Natural killer cell (primary cell): Measurements from ENCODE around the gene SF3A1. TPM values are rescaled to one million over a fixed set of nuclear protein-coding genes. Genes with fewer than 3 reads are reported as not detected.

Source experiments
- ATAC-seq, 3 donors: fragments of 150-1000 bp in 2 of 3; fragments of 200-7000 bp in 1 of 3; cut with Tn5 transposase; 1 replicate in 1 of 3; 2 replicates in 2 of 3; pipeline ENCODE4 v1.10.0; 2021; ENCODE audit warnings: mild to moderate bottlenecking in 2 of 3, moderate library complexity in 2 of 3
- DNase-seq, 2 donors: peaks; one replicate each; pipeline versions ENCODE4 v3.0.0 to v3.0.0-alpha.2; 2013 to 2021; ENCODE audit warnings: mixed read lengths in 1 of 2
- H3K27ac ChIP-seq: one replicate; pipeline ENCODE4 v1.5.1; 2013; ENCODE audit warnings: mild to moderate bottlenecking, low read length
- H3K27me3 ChIP-seq: one replicate; pipeline ENCODE4 v1.6.1; 2013; ENCODE audit warnings: low read length; ENCODE audit not compliant: control insufficient read depth, insufficient read depth
- H3K36me3 ChIP-seq: one replicate; pipeline ENCODE4 v1.6.1; 2013; ENCODE audit warnings: low read length; ENCODE audit not compliant: control insufficient read depth, insufficient read depth
- H3K4me1 ChIP-seq: one replicate; pipeline ENCODE4 v1.6.1; 2013; ENCODE audit warnings: low read length; ENCODE audit not compliant: control insufficient read depth, insufficient read depth
- H3K4me3 ChIP-seq: one replicate; pipeline ENCODE4 v1.5.1; 2013; ENCODE audit warnings: low read length
- H3K9me3 ChIP-seq: one replicate; pipeline ENCODE4 v1.6.1; 2013; ENCODE audit warnings: low read length; ENCODE audit not compliant: control insufficient read depth, insufficient read depth
- H3K27ac Mint-ChIP-seq, 2 donors: one replicate each; pipeline ENCODE4 v1.8.0; 2022; ENCODE audit warnings: mild to moderate bottlenecking in 2 of 2, mixed read lengths in 2 of 2, moderate library complexity in 1 of 2
- H3K27me3 Mint-ChIP-seq, 2 donors: one replicate each; pipeline ENCODE4 v1.8.0; 2022; ENCODE audit warnings: low read depth in 2 of 2, mixed read lengths in 2 of 2
- H3K36me3 Mint-ChIP-seq: one replicate; pipeline ENCODE4 v1.8.0; 2022; ENCODE audit warnings: mixed read lengths
- H3K4me1 Mint-ChIP-seq, 2 donors: one replicate each; pipeline ENCODE4 v1.8.0; 2022; ENCODE audit warnings: mixed read lengths in 2 of 2
- H3K4me3 Mint-ChIP-seq: one replicate; pipeline ENCODE4 v1.8.0; 2022; ENCODE audit warnings: mild to moderate bottlenecking, moderate library complexity, mixed read lengths
- H3K9me3 Mint-ChIP-seq, 2 donors: one replicate each; pipeline ENCODE4 v1.8.0; 2022; ENCODE audit warnings: mixed read lengths in 2 of 2
- WGBS: methylation state at CpG from one replicate; pipeline ENCODE4 v1.1.7; 2013; ENCODE audit warnings: missing lambda C conversion rate; ENCODE audit not compliant: insufficient coverage; 5-methylcytosine and 5-hydroxymethylcytosine counted together
- intact Hi-C: fragments of 100-400 bp; cut with micrococcal nuclease; formaldehyde crosslinking; loops from one replicate; pipeline ENCODE4 v1.14.2; 2022
- total RNA-seq, 4 donors: library from RNA; stranded (reverse); fragments of 120-200 nt in 1 of 4; gene quantifications; one replicate each; pipeline versions ENCODE4 v1.2.3 to v1.2.4, GENCODE V29; 2013 to 2022
- TF ChIP-seq, protein P1 (sequence below): fragments of 200-600 bp; IDR thresholded peaks from one replicate; pipeline ENCODE4 v1.8.0; 2022; ENCODE audit warnings: antibody characterized with exemption

Gene SF3A1
- total RNA-seq, 3 donors from 2014 or later (not counting 1 experiment from before 2014, with no cell fraction given) = 309 to 340 (median 319) TPM

DNA sequence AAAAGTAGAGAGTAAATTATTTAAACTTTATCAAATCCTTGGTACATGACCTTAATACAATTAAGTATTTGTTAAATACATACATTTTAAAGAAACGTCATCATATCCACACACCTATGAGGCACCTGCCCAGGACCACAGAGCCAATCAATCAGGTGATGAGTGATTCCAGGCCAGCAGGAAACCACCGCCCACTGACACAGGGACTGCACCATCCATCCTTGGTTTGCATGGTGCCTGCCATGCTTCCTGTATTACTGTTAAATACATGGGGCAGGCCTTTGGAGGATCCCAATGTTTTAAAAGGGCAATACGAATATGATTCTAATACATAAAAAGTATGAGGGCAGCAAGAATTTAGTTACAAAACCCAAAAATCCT lies 23.0 kb downstream of the SF3A1 start:
- no peak overlapping the region for H3K27ac Mint-ChIP-seq
- no peak overlapping the region for H3K4me3 ChIP-seq
- no peak overlapping the region for H3K4me3 Mint-ChIP-seq
- H3K4me1 ChIP-seq = no peaks in the 10 kb centered on the region
- peaks cover 65% of the 10 kb centered on the region for H3K36me3 ChIP-seq
- ATAC-seq (no peak), DNase-seq (no peak)
- H3K27ac ChIP-seq = no peak overlapping the region
- no peaks in the 10 kb centered on the region for H3K4me1 Mint-ChIP-seq
- intact Hi-C loops = no loop called here
- no peaks in the 10 kb centered on the region for H3K27me3 ChIP-seq
- no peaks in the 10 kb centered on the region for H3K9me3 ChIP-seq
- WGBS = 98% methylated on average over 3 of the region's 3 CpGs
- H3K27me3 Mint-ChIP-seq = no peaks in the 10 kb centered on the region
- no peaks in the 10 kb centered on the region for H3K9me3 Mint-ChIP-seq
- TF ChIP-seq, protein P1, sequence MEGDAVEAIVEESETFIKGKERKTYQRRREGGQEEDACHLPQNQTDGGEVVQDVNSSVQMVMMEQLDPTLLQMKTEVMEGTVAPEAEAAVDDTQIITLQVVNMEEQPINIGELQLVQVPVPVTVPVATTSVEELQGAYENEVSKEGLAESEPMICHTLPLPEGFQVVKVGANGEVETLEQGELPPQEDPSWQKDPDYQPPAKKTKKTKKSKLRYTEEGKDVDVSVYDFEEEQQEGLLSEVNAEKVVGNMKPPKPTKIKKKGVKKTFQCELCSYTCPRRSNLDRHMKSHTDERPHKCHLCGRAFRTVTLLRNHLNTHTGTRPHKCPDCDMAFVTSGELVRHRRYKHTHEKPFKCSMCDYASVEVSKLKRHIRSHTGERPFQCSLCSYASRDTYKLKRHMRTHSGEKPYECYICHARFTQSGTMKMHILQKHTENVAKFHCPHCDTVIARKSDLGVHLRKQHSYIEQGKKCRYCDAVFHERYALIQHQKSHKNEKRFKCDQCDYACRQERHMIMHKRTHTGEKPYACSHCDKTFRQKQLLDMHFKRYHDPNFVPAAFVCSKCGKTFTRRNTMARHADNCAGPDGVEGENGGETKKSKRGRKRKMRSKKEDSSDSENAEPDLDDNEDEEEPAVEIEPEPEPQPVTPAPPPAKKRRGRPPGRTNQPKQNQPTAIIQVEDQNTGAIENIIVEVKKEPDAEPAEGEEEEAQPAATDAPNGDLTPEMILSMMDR = no peak
- no peaks in the 10 kb centered on the region for H3K36me3 Mint-ChIP-seq

DNA sequence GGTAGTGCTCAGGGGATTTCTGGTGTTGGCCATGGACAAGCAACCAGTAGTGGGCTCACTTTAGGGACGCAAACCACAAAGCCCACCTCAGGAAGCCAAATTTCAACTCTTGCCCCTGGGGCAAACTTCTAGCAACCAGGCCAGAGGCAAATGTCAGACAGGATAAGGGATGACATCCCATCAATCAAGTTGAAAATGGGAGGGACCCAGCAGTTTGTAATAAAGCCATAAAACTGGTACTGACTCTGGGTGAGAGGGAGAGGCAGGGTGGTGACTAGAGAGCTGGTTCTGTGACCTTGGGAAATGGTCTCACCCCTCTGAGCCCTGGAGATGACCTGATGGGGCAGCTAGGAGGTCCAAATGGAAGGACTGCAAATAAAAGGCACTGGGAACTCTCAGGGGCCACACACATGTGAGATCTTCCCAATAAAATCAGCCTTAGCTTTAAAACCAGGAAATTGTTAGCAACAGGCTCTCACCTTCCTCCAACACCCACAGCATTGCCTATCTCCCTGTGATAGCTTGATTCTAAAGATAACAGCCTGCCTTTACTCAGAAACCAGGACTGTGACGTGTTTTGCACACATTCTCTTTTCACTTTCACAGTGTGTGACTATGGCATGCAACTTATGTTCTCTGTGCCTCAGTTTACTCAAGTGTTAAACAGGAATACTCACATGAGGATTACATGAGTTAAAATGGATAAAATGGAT lies 23.5 kb downstream of the SF3A1 start:
- DNase-seq (no peak), ATAC-seq (no peak)
- no peak overlapping the region for H3K4me3 ChIP-seq
- peaks cover 62% of the 10 kb centered on the region for H3K36me3 ChIP-seq
- TF ChIP-seq, protein P1 = no peak
- intact Hi-C loops = no loop called here
- H3K27ac Mint-ChIP-seq = peak overlapping the region in 1 of 2 donors; percentile 54
- no peak overlapping the region for H3K27ac ChIP-seq
- WGBS = 78% methylated on average over 2 of the region's 2 CpGs
- no peaks in the 10 kb centered on the region for H3K9me3 Mint-ChIP-seq
- no peaks in the 10 kb centered on the region for H3K36me3 Mint-ChIP-seq
- H3K4me3 Mint-ChIP-seq = no peak overlapping the region
- H3K4me1 ChIP-seq = no peaks in the 10 kb centered on the region
- H3K9me3 ChIP-seq = no peaks in the 10 kb centered on the region
- no peaks in the 10 kb centered on the region for H3K27me3 ChIP-seq
- no peaks in the 10 kb centered on the region for H3K4me1 Mint-ChIP-seq
- no peaks in the 10 kb centered on the region for H3K27me3 Mint-ChIP-seq

DNA sequence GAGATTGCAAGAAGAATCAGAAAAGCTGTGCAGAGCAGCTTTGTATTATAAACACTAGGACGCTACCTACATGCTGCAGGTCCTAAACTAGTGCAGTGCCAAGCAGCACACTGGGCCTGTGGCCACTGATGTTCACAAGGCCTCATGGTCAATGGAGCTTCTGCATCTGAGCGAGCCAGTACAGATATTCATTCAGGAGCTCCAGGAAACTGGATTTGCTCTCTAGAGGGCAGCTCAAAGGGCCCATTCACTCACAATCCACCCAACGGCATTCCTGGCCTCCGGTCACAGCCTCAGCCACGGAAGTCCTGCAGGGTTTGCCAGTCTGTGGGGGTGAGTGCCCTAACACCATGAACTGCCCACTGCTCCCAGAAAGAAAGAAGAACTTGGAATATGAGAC lies 24.1 kb downstream of the SF3A1 start:
- WGBS = 95% methylated on average over 5 of the region's 5 CpGs
- ATAC-seq (no peak), DNase-seq (no peak)
- Histone ChIP-seq H3K27ac (no peak overlapping the region), H3K36me3 (peaks cover 56% of the 10 kb centered on the region), H3K4me3 (no peak overlapping the region), H3K27me3 (no peaks in the 10 kb centered on the region), H3K9me3 (no peaks in the 10 kb centered on the region), H3K4me1 (peaks cover 1% of the 10 kb centered on the region)
- H3K4me1 Mint-ChIP-seq = peaks cover 2 to 3% of the 10 kb centered on the region in 2 donors
- H3K4me3 Mint-ChIP-seq = no peak overlapping the region
- no peaks in the 10 kb centered on the region for H3K27me3 Mint-ChIP-seq
- H3K27ac Mint-ChIP-seq = peak overlapping the region in 1 of 2 donors; percentile 54
- intact Hi-C loops = no loop called here
- H3K36me3 Mint-ChIP-seq = no peaks in the 10 kb centered on the region
- TF ChIP-seq, protein P1 = no peak
- no peaks in the 10 kb centered on the region for H3K9me3 Mint-ChIP-seq
